Measurements from ENCODE around the gene CPEB4.

The CPEB4 gene

GRCh38 chr5:173885054-173885443 lies 3.1 kb upstream of the CPEB4 start:
- Mint-ChIP-seq H3K27ac (peak overlapping the region; percentile 49), H3K9me3 (peaks cover 2% of the 10 kb centered on the region), H3K4me3 (peak overlapping the region; percentile 67), H3K36me3 (peaks cover 3% of the 10 kb centered on the region), H3K27me3 (no peaks in the 10 kb centered on the region), H3K4me1 (peaks cover 38% of the 10 kb centered on the region)
- ATAC-seq (ENCODE audit: low read depth) (no peak), DNase-seq (ENCODE audit: low spot score in 2 of 2) (no peak)

- H3K4me3 Mint-ChIP-seq = peak overlapping the region; percentile 67
- H3K4me1 Mint-ChIP-seq = peaks cover 41% of the 10 kb centered on the region
- peaks cover 2% of the 10 kb centered on the region for H3K9me3 Mint-ChIP-seq
- DNase-seq (ENCODE audit: low spot score in 2 of 2) = peak in 1 of 2 donors; percentile 28
- H3K27ac Mint-ChIP-seq = peak overlapping the region; percentile 49
- ATAC-seq (ENCODE audit: low read depth) = no peak
- H3K27me3 Mint-ChIP-seq = no peaks in the 10 kb centered on the region
- peaks cover 3% of the 10 kb centered on the region for H3K36me3 Mint-ChIP-seq
These were observed 2.6 kb upstream of the CPEB4 start for GRCh38 chr5:173885475-173886010.

DNA sequence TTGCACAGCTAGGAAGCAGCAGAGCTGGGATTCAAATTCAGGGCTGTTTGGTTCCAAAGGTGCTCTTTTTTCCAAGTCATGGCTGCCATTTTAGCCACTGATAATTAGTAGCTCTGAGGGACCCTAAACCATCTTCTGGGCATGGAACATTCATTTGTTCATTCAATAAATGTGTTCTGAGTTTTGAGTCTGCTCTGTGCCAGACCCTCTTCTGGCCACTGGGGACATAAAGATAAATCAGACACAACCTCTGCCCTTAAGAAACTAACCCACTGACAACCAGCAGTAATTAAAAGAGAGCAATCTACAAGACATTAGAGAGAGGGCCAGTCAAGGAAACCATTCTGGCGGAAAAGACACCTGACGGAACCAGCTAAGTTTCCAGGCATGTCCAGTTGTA lies 2.0 kb upstream of the CPEB4 start:
- DNase-seq (ENCODE audit: low spot score in 2 of 2) = no peak
- Mint-ChIP-seq H3K36me3 (peaks cover 3% of the 10 kb centered on the region), H3K4me3 (peak overlapping the region; percentile 41), H3K27me3 (no peaks in the 10 kb centered on the region), H3K4me1 (peaks cover 44% of the 10 kb centered on the region), H3K27ac (peak overlapping the region; percentile 93), H3K9me3 (peaks cover 2% of the 10 kb centered on the region)
- ATAC-seq (ENCODE audit: low read depth) = no peak

GRCh38 chr5:173888473-173889131 lies 453 bp downstream of the CPEB4 start:
- Mint-ChIP-seq H3K4me1 (peaks cover 53% of the 10 kb centered on the region), H3K36me3 (peaks cover 3% of the 10 kb centered on the region), H3K9me3 (no peaks in the 10 kb centered on the region), H3K4me3 (peak overlapping the region; percentile 98), H3K27ac (peak overlapping the region; percentile 93), H3K27me3 (no peaks in the 10 kb centered on the region)
- ATAC-seq (ENCODE audit: low read depth) (peak; percentile 10), DNase-seq (ENCODE audit: low spot score in 2 of 2) (no peak)

DNA sequence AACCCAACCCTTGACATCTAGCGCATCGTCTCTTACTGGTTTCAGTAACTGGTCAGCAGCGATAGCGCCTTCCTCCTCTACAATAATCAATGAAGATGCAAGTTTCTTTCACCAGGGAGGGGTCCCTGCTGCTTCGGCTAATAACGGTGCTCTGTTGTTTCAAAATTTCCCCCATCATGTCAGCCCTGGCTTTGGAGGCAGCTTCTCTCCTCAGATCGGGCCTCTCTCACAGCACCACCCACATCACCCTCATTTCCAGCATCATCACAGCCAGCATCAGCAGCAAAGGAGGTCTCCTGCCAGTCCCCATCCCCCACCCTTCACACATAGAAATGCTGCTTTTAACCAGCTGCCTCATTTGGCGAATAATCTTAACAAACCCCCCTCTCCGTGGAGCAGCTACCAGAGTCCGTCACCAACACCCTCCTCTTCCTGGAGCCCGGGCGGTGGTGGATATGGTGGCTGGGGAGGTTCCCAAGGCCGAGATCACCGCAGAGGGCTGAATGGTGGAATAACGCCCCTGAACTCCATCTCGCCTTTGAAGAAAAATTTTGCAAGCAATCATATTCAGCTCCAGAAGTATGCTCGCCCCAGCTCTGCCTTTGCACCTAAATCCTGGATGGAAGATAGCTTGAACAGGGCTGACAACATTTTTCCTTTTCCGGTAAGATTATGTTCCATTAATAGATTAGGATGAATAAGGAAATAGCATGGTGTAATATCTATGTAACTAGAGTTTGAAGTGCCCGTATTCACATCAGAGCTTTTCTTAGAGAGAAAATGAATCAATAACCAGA lies 2.2 kb downstream of the CPEB4 start:
- Mint-ChIP-seq H3K27me3 (no peaks in the 10 kb centered on the region), H3K36me3 (peaks cover 5% of the 10 kb centered on the region), H3K4me1 (peaks cover 45% of the 10 kb centered on the region), H3K4me3 (peak overlapping the region; percentile 98), H3K9me3 (no peaks in the 10 kb centered on the region), H3K27ac (no peak overlapping the region)
- DNase-seq (ENCODE audit: low spot score in 2 of 2) (no peak), ATAC-seq (ENCODE audit: low read depth) (no peak)

DNA sequence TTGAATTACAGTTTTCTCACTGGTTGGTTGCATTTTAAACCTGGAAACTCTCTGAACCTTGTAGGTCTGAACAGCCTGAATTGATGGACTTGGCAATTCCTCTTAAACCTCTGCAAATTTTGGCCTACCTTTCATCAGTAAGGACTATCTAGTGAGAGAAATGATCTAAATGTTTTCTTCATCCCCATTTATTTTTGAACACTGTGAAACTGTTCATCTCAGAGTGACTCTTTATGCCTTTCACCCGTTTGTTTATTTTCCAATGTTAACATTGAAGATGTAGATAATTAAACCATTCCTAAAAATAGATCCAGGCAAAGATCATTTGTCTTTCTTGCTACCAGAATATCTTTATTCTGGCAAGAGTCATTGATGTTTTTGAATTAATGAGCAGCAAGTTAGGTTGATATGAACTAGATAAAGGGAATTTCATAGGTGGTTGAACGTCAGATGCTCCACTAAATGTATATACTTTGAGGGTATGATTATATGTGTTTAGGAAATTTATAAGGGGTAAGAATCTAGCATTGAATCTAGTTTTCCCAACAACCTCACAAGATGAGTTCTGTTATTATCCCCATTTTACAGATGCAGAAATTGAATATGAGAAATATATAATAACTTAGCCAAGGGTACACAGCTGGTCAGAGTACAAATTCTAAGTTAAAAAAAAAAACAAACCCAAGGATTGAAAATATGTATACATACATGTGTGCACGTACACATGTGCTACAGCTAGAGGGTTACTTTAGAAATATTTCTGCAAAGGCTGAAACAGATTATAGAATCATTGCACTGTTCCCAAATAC lies 3.4 kb downstream of the CPEB4 start:
- Mint-ChIP-seq H3K4me1 (peaks cover 43% of the 10 kb centered on the region), H3K27ac (no peak overlapping the region), H3K27me3 (no peaks in the 10 kb centered on the region), H3K9me3 (no peaks in the 10 kb centered on the region), H3K4me3 (peak overlapping the region; percentile 73), H3K36me3 (peaks cover 5% of the 10 kb centered on the region)
- ATAC-seq (ENCODE audit: low read depth) (no peak), DNase-seq (ENCODE audit: low spot score in 2 of 2) (no peak)

DNA sequence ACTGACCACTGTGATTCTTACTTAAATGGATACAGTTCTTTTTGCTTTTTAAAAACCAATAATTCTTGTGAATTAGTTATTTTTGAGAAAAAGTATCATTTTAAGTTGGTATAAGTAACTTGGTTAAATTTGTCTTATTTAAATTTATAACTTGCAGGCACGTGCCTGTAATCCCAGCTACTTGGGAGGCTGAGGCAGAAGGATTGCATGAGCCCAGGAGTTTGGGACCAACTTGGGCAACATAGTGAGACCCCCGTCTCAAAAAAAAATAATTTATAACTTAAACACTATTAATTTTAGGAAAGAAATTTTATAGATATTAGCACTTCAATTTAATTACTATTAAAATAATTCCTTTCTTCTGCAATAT lies 5.0 kb downstream of the CPEB4 start:
- Mint-ChIP-seq H3K27ac (no peak overlapping the region), H3K4me1 (peaks cover 37% of the 10 kb centered on the region)
- DNase-seq (ENCODE audit: low spot score in 2 of 2) = no peak

DNA sequence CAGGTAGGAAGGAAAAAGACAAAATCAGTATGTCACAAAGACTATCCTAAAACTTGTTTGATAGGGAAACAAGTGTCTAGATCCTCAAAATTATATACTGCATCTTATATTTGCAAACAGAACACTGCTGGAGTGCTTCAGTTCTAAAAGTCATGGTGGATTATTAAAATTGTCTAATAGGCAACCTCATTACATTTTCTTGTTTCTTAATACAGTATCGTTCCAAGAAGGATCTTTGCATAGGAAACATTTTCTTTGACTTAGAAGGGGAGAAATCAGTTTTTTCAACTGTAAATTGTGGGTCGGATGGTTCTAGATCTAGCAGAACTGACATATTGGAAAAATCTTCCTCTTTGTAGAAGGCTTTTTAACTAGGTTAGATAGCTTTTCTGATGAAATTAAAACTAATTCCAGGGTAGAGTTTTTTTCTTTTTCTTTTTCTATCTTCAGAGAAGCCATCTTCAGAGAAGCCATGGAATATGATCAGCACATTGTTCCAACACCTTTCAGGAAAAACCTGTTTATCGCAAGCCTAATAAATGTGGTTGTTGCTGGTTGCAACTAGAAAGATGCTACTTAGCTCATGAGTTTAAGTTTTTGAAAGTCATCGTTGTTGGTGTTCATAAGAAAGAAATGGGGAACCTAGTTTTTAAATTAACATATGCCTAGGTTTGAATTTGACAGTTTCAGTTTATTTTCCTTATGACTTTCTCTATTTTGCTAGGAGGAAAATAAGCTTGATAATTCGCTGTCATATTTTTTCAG lies 7.4 kb downstream of the CPEB4 start:
- Mint-ChIP-seq H3K4me3 (peak overlapping the region; percentile 19), H3K9me3 (no peaks in the 10 kb centered on the region), H3K27me3 (no peaks in the 10 kb centered on the region), H3K27ac (no peak overlapping the region), H3K36me3 (peaks cover 6% of the 10 kb centered on the region), H3K4me1 (peaks cover 27% of the 10 kb centered on the region)
- DNase-seq (ENCODE audit: low spot score in 2 of 2) (no peak), ATAC-seq (ENCODE audit: low read depth) (no peak)

More for the DNA sequence above, 5.0 kb downstream of the CPEB4 start:
- ATAC-seq (ENCODE audit: low read depth) = no peak
- Mint-ChIP-seq H3K4me3 (no peak overlapping the region), H3K36me3 (peaks cover 4% of the 10 kb centered on the region), H3K9me3 (no peaks in the 10 kb centered on the region), H3K27me3 (no peaks in the 10 kb centered on the region)

- no peak for DNase-seq (ENCODE audit: low spot score in 2 of 2)
- Mint-ChIP-seq H3K36me3 (peaks cover 6% of the 10 kb centered on the region), H3K4me1 (peaks cover 23% of the 10 kb centered on the region), H3K27me3 (no peaks in the 10 kb centered on the region), H3K9me3 (no peaks in the 10 kb centered on the region), H3K4me3 (no peak overlapping the region), H3K27ac (no peak overlapping the region)
- ATAC-seq (ENCODE audit: low read depth) = no peak
These were observed 8.5 kb downstream of the CPEB4 start for GRCh38 chr5:173896631-173897030.

DNA sequence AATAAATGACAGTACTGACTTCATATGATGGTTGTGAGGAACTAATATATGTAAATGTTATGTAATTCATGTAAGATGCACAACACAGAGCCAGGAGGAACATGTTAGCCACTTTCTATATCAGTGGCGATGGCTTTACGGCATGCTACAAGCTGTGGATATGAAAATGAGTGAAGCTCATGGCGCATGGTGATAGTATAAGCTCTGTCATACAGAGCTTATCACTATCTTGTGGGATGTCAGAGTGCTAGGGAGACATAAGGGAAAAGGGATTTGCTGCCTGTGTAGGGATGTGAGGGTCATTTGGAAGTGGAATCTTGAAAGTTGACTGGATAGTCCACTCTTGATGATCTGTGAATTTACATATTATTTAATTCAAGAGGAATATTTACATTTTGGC lies 13.6 kb downstream of the CPEB4 start:
- peak overlapping the region; percentile 62 for H3K27ac Mint-ChIP-seq
- peaks cover 2% of the 10 kb centered on the region for H3K36me3 Mint-ChIP-seq
- DNase-seq (ENCODE audit: low spot score in 2 of 2) (no peak), ATAC-seq (ENCODE audit: low read depth) (no peak)
- peaks cover 13% of the 10 kb centered on the region for H3K4me1 Mint-ChIP-seq
- H3K9me3 Mint-ChIP-seq = no peaks in the 10 kb centered on the region
- no peaks in the 10 kb centered on the region for H3K27me3 Mint-ChIP-seq
- H3K4me3 Mint-ChIP-seq = no peak overlapping the region

GRCh38 chr5:173902334-173902733 lies 14.2 kb downstream of the CPEB4 start:
- Mint-ChIP-seq H3K27me3 (no peaks in the 10 kb centered on the region), H3K4me1 (peaks cover 15% of the 10 kb centered on the region), H3K4me3 (no peak overlapping the region)

DNA sequence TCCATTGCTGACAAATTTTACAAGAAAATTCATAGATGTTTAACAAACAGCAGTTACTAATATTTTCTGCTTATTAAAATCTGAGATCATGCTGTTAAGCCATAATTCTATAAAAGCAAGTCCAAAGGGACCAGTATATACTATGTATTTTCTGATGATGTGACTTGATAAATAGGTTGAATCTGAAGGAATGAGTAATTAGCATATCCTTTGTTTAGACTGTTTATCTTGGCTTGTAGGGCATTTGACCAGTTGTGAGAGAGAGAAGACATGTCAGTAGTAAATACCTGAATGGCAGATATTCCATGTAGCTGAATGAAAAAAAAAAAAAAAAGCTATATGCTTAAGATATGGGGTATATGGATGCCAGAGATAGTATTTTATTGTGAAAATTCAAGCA lies 14.6 kb downstream of the CPEB4 start:
- ATAC-seq (ENCODE audit: low read depth) (no peak), DNase-seq (ENCODE audit: low spot score in 2 of 2) (no peak)
- Mint-ChIP-seq H3K36me3 (peaks cover 2% of the 10 kb centered on the region), H3K4me3 (no peak overlapping the region), H3K27me3 (no peaks in the 10 kb centered on the region), H3K27ac (no peak overlapping the region), H3K9me3 (no peaks in the 10 kb centered on the region), H3K4me1 (peaks cover 19% of the 10 kb centered on the region)

More at GRCh38 chr5:173902334-173902733, 14.2 kb downstream of the CPEB4 start:
- peaks cover 2% of the 10 kb centered on the region for H3K36me3 Mint-ChIP-seq
- no peaks in the 10 kb centered on the region for H3K9me3 Mint-ChIP-seq
- no peak overlapping the region for H3K27ac Mint-ChIP-seq
- ATAC-seq (ENCODE audit: low read depth) (no peak), DNase-seq (ENCODE audit: low spot score in 2 of 2) (no peak)

- ATAC-seq (ENCODE audit: low read depth) (no peak), DNase-seq (ENCODE audit: low spot score in 2 of 2) (no peak)
- peaks cover 2% of the 10 kb centered on the region for H3K36me3 Mint-ChIP-seq
- no peaks in the 10 kb centered on the region for H3K27me3 Mint-ChIP-seq
- no peak overlapping the region for H3K27ac Mint-ChIP-seq
- no peak overlapping the region for H3K4me3 Mint-ChIP-seq
- H3K4me1 Mint-ChIP-seq = peaks cover 25% of the 10 kb centered on the region
- no peaks in the 10 kb centered on the region for H3K9me3 Mint-ChIP-seq
These were observed 15.4 kb downstream of the CPEB4 start for GRCh38 chr5:173903396-173904140.
